GM18868 (cell line): Measurements from ENCODE around the gene TRIM69.
"Not testable (repeated sequence)": the region's sequence is repeated elsewhere in the genome, so short reads cannot be mapped to it uniquely, and the experiment has no call there.

Experiments used
- ATAC-seq: cut with Tn5 transposase; IDR thresholded peaks from one replicate; pipeline ENCODE4 v1.9.1; 2021; ENCODE audit warnings: mild to moderate bottlenecking, moderate library complexity; ENCODE audit not compliant: unreplicated experiment

Gene TRIM69

GRCh38 chr15:44736181-44736765, at the start of gene TRIM69:
TRIM69 (plus strand) TSS chr15:44736528; CDS start chr15:44736705, 177 bp downstream.
- ATAC-seq, result no peak

GRCh38 chr15:44689318-44689717, 47.0 kb upstream of the TRIM69 start:
- not testable (repeated sequence) for ATAC-seq

DNA sequence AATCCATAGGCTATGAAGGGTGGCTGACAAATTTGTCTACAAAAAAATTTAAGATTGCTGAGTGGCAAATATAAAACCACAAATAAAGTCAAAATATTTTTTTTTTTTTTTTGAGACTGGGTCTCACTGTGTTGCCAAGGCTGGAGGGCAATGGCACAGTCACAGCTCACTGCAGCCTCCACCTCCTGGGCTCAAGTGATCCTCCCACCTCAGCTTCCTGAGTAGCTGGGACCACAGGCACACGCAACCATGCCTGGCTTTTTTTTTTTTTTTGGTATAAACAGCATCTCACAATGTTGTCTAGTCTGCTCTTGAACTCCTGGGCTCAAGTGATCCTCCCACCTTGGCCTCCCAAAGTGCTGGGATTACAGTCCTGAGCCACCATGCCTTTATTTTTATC, 46.1 kb upstream of the TRIM69 start:
- not testable (repeated sequence) for ATAC-seq

DNA sequence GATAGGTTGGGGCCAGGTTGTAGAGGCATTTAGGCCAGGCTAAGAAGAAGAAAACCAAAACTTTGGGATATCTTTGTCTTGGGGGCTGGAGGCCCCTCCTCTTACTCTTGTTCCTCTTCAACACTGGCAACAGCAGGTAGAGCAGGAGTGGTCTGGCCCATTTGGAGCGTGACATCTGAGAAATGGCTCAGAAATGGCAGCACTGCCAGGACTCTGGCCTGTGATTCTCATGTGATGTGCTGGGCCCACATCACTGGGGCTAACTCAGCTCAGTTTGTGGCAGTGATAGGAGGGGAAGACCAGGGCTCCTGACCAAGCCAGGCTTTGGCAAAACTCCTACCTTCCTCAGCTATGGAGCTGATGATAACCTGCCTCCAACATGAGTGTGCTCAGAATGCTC, 43.7 kb upstream of the TRIM69 start:
- ATAC-seq, result no peak

DNA sequence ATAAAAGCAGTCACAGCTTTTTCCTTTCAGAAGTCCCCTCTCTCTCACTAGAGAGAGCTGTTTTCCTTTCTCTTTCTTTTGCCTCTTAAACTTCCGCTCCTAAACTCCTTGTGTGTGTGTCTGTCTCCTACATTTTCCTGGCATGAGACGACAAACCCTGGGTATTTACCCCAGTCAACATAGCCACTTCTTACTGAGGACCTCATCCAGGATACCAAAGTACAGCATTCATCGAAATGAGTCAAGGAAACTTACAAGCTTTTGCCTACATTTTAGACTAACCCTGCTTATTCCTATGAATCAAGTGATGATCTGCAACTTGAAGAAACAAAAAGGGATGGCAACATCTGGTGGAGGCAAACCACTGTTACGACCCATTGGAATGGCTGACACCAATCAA, 41.9 kb upstream of the TRIM69 start:
- ATAC-seq, result no peak

DNA sequence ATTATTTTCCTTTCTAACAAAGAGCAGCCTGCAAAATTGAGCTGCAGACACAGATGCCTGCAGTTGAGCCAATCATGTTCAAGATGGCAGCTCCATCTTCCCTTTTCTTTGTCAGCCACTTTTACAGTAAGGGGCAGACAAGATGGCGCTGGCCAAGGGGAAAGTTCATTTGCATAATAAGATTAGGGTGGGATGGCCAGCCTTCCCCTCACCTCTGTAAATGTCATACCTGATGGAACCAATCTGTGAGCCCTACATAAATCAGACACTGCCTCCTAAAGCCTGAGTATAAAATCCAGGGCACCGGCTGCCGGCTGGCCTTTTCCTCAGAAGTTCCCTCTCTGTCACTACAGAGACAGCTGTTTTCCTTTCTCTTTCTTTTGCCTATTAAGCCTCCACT, 41.0 kb upstream of the TRIM69 start:
- no peak for ATAC-seq

DNA sequence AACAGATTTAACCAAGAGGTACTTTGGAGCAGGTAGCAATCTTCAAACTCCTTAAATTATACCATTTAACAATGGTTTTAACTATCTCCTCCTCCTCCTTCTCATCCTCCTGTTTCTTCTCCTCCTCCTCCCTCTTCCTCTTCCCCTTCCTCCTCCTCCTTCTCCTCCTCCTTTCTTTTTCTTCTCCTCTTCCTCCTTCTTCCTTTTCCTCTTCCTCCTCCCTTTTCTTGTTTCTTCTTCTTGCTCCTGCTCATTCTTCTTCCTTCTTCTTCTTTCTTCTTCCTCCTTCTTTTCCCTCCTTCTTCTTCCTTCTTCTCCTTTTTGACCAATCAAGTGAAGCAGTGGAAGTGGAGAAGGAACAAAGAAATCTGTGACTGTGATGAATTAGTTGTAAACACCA, 39.3 kb upstream of the TRIM69 start:
- no peak for ATAC-seq

DNA sequence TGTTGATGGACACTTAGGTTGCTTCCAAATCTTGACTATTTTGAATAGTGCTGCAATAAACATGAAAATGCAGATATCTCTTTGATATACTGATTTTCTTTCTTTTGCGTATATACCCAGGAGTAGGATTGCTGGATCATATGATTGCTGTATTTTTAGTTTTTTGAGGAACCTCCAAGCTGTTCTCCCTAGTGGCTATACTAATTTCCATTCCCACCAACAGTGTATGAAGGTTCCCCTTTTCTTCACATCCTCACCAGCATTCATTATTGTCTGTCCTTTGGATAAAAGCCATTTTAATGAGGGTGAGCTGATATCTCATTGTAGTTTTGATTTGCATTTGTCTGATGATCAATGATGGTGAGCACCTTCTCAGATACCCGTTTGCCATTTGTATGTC, 37.7 kb upstream of the TRIM69 start:
- ATAC-seq, result no peak

GRCh38 chr15:44700676-44701075, 35.7 kb upstream of the TRIM69 start:
- ATAC-seq, result not testable (repeated sequence)

- no peak for ATAC-seq
Observed at GRCh38 chr15:44705986-44706385, 30.3 kb upstream of the TRIM69 start.

GRCh38 chr15:44706401-44706800, 29.9 kb upstream of the TRIM69 start:
- no peak for ATAC-seq

GRCh38 chr15:44706946-44707636, 29.2 kb upstream of the TRIM69 start:
- ATAC-seq, result no peak

- no peak for ATAC-seq
Observed at GRCh38 chr15:44710236-44711095, 25.9 kb upstream of the TRIM69 start.

- ATAC-seq, result peak; percentile 79
Observed at GRCh38 chr15:44711096-44711742, 25.1 kb upstream of the TRIM69 start, which contains the start of the genes B2M and PATL2. B2M (plus strand) TSS chr15:44711517; CDS start chr15:44711547, 30 bp downstream. PATL2 (minus strand) TSS chr15:44711323; CDS start chr15:44676490, 34,833 bp downstream.

GRCh38 chr15:44711743-44712345, 24.5 kb upstream of the TRIM69 start:
- ATAC-seq, result peak; percentile 10

- no peak for ATAC-seq
Observed at GRCh38 chr15:44712346-44713005, 23.9 kb upstream of the TRIM69 start.

- no peak for ATAC-seq
Observed at GRCh38 chr15:44713006-44713966, 23.0 kb upstream of the TRIM69 start.

DNA sequence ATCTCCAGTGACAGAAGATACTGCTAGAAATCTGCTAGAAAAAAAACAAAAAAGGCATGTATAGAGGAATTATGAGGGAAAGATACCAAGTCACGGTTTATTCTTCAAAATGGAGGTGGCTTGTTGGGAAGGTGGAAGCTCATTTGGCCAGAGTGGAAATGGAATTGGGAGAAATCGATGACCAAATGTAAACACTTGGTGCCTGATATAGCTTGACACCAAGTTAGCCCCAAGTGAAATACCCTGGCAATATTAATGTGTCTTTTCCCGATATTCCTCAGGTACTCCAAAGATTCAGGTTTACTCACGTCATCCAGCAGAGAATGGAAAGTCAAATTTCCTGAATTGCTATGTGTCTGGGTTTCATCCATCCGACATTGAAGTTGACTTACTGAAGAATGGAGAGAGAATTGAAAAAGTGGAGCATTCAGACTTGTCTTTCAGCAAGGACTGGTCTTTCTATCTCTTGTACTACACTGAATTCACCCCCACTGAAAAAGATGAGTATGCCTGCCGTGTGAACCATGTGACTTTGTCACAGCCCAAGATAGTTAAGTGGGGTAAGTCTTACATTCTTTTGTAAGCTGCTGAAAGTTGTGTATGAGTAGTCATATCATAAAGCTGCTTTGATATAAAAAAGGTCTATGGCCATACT, 21.1 kb upstream of the TRIM69 start:
- ATAC-seq, result no peak
